Measurements from ENCODE around the gene TMEM134.
A peak's percentile ranks its signal among the peaks of the same experiment; 100 is the strongest.

Gene TMEM134

DNA sequence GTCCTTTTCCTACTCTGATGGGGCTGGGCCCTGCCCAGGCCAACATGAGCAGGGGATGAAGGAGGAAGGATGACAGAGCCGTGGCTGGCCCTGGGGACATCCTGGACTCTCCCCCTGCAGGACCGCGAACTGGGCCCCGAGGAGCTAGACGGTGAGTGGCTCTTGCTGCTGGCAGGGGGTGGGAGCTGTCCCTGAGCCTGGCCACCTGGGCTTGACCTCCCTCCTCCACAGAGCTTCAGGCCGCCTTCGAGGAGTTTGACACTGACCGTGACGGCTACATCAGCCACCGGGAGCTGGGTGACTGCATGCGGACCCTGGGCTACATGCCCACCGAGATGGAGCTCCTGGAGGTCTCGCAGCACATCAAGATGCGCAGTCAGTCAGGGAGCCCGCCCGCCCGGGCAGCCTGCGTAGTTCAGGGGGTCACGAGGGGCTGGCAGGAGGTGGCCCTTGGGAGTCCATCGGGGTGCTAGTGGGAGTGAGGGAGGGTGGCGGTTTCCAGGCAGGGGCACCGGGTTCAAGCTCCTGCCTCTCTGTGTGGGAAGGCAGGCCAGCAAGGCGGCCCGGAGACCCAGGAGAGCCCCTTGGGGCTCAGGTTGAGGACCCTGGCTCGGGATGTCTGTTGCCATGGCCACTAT is 12.9 kb downstream of the TMEM134 start:
- no peak for DNase-seq

DNA sequence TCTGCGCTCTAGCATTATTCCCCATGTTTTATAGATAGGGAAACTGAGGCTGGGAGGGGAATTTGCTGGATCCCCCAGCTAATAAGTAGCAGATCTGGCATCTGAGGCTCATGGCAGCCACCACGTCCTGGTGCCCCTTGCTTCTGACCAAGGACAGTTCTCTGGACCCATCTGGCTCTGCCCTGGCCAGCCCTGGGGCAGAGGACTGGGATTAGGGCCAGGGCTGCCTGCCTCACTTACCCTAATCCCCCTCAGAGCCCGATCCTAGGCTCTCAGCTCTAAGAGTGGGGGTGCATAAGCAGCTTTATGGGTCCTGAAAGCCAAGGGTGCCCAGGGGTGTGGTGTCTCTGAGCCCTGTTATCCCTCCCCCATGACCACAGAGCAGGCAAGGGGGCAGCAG is 14.0 kb downstream of the TMEM134 start, which contains the start of gene CABP4:
Gene CABP4 (plus strand): TSS at position 301 of the 400 bp plus-strand sequence. CDS start 70 bp downstream, at position 371.
- no peak for DNase-seq

DNA sequence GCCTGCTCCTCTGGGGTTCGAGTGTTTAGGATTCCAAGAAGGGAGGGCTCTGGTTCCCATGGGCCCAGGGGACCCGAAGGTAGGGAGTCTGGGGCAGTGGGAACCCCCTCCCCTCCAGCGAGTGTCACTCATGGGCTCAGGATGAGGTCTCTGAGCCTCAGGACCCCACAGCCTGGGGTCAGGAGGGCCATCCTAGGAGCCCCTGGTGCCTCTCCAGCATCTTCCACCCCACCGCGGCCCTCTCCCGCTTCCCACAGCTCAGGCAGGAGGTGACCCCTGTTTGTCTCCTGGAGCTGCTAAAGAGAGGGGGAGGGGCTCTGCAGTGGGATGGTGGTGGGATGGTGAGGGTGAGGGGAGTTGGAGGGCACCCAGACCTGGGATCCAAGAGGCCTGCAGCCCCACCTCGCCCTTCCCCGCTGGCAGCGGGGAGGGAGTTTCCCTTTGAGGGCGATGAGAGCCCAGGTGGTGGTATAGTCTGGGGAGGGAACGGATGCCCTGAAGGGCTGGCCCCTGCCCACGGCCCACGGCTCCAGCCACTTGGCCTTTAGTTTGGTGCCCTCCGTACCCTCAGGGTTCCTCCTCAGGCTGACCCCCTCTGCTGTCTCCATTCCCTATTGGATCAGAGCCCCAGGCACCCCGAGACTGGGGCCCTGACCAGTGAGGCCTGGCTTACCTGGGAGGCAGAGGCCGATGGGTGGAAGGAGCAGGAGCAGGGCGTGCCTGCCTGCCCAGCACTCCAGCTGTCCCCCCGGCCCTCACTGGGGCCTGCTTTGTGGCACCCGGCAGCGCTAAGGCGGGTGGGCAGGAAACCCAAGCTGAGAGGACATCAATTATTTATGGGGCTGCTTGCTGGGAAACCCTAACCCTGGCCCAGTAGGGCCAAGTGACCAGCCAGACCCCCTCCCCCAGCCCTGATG is 15.0 kb downstream of the TMEM134 start:
- no peak for DNase-seq

DNA sequence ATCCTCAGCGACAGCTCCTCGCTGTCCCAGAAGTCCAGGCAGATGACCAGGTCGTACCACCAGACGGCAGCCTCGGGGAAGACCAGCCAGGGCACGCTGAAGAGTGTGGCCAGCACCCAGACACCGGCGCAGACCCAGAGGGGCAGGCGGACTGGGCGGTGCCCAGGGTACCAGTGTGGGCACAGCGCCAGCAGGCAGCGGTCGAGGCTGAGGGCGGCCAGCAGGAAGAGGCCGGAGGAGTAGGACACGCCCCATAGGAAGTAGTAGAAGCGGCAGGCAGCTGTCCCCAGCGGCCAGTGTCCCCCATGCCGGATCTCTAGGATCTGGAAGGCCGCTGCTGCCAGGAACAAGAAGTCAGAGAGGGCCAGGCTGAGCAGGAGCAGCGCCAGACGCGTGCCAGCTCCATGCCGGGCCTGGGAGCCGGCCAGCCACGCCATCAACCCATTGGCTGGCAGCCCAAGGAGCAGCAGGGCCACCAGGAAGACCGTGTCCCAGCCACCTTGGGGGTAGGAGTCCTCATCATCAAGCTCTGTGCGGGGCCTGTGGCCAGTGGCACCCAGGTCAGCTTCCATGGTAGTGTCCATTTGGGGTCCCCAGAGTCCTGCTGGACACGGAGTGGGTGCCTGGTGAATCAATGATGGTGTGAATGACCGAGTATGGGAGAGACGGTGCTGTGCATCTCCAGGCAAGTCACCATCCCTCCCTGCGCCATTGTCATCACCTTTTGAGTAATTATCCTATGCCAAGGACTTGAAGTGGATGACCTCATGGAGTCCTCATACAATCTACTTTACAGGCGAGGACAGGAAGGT is 16.7 kb downstream of the TMEM134 start, which contains the start of gene GPR152:
Gene GPR152 (minus strand): TSS at position 589 of the 812 bp plus-strand sequence. CDS start 5 bp downstream, at position 584.
- DNase-seq, result no peak

DNA sequence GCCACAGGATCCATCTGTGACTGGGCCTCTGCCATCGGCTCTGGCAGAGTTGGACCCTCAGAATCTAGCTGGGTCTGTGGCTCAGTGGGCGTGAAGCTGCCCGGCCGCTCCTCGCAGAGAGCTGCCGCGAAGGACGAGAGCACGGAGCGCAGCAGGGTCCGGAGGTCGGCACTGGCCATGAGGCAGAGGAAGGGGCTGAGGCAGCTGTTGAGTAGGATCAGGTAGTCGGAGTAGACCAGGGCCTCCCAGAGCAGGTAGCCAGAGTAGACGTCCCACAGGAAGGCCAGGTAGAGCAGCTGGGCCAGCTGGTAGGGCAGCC is 17.4 kb downstream of the TMEM134 start:
- no peak for DNase-seq

DNA sequence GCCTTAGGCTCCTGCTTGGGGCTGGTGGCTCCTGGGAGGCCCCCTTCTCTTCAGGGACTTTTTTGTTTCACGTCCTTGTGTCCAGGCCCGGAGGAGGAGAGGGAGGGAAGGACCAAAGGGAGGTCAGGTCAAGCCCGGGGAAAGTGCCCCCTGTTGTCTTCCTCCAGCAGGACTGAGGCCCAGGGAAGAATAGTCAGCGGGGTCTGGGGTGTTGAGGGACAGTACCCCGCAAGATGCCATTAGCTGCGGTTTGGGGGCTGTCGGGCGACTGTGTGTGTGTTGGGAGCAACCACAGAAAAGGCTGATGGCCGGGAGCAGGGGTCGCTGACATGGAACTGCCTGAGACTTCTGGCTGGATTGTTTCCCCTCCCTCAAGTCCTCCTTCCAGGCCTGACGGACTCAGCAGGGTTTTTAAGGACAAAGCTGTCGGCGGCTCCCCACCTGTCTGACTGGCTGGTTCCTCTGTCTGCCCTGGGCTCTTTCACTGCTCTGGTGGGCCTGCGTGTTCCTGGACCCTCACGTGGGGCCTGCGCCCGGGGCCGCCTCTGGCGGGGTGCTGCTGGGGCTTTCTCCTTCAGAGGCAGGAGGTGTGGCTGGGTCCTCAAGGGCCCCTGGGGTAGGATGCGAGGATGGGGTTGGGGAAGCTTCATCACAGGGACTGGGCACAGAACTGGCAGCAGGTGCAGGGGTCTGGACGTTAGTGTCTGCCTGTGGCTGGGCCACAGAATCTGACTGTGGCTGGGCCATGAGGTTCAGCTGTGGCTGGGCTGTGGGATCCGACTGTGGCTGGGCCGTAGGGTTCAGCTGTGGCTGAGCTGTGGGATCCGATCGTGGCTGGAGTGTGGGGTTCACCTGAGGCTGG is 18.0 kb downstream of the TMEM134 start:
- no peak for DNase-seq

DNA sequence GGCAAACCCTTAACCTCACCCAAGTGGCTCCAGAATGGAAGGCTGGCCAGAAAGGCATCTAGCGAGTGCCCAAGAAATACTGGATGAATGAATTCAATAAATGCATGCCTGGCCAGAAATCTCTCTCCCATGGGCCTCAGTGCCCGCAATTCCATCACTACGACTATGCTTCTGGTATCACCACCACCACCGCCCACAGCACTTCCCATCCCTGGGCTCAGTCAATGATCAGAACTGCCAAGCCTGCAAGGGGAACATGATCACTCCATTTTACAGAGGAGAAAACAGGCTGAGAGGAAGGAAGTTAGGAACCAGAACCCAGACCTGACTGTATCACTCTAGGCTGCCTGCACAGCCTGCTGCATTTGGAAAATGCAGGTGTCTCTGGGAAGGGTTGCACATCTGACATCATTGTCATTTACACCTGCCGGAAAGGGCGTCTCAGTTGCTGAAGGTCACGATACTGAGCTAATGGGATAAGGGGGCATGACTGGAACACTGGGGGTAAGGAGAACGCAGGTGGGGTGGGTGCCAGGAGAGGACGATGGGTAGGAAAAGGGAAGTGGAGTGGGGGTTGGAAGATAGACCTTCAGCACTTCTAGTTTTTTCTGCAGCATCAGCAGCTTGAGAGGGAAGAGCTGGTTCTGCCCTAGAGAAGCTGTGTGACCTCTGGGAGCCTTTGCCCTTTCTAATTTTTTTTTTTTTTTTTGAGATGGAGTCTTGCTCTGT is 19.8 kb downstream of the TMEM134 start:
- DNase-seq, result no peak

DNA sequence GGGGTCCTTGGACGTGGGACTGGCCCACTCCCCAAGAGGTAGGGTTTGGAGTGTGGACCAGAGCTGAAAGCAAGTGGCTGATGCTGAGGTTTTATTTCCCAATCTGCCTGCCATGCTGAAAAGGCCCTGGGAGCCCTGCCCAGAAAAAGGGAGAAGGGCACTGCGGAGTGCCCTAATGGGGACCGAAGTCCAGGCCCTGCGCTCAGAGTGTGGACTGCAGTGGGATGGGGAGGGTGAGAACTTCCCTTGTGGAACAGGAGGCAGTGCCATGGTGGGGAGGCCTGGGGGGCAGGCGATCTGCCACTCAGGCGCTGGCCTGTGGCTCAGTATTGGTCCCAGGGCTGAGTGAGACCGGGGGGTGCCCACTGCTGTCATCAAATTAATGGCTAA is 20.8 kb downstream of the TMEM134 start:
- no peak for DNase-seq

DNA sequence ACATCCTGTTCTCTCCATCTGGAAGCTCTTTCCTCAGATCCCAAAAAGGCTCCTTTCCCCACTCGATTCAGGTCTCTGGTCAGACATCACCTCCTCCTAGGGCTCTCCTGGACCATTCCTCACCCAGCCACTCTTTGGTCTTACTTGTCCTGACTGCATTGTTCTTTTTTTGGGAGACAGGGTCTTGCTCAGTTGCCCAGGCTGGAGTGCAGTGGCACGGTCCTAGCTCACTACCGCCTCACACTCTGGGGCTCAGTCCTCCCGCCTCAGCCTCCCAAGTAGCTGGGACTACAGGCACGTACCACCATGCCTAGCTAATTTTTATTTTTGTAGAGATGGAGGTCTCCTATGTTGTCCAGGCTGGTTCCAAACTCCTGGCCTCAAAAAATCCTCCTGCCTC is 23.5 kb downstream of the TMEM134 start:
- no peak for DNase-seq

DNA sequence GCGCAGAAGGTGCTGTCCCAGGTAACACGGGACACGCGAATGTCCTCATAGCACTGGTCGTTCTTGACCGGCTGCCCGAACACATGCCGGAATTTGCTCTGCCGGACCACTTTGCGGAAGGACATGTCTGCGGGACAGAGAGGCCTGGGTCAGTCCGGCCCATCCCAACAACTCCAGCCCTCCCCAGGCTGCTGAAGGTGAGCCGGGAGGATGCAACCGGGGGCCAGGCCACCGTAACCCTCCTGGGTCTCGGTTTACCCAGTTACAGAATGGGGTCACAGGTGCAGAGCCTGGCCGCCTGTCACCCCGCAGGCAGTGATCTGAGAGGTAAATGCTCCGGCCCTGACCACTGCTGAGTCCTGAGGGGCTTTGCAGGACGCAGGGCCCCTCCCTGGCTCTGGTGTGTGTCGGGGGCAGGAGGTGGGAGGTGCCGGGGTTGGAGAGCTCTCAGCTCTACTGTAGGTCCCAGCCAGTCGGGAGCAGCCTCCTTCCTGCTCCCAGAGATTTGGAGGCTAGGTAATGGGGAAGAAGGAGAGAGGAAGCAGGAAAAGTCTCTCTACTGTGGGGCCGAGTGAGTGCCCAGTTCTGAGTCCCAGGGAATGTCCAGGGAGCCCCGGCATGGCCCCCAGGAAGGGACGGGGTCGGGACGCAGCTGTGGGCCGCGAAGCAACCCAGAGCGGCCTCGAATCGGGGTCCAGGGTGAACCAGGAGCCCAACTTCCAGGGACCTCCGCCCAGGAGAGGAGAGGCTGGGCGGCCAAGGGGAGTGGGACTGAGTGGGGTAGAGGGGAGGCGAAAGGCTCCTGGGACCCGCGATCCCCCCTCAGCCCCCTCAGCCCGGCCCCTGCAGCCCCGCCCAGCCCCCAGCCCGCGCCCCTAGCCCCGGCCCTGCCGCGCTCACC is 26.3 kb downstream of the TMEM134 start:
- peak; percentile 6 for DNase-seq

DNA sequence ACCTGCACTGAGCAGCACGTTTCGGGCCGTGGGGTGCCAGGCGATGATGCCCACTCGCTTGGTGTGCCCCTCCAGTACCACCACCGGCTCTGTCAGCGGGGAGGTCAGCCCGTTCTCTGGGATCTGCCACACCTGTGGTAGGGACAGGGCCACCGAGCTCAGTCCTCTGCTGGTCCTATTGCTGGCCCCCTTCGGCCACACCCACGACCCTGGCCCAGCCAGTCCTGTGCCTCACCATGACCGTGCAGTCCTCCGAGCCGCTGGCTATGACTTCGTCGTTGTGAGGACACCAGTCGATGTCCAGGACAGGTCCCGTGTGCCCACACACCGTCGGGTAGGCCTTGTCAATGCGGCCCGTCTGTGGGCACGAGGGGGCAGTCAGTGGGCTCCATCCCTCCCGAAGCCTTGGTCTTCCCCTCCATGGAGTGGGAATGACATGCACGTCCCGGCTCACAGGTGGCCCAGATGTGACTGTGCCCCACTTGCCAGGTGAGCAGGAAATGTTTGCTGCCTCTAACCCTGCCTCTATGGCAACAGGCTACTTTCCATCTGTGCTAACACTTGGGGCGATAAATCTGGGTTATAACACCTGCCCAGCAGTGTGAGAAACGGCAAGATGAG is 27.2 kb downstream of the TMEM134 start:
- peak; percentile 53 for DNase-seq

DNA sequence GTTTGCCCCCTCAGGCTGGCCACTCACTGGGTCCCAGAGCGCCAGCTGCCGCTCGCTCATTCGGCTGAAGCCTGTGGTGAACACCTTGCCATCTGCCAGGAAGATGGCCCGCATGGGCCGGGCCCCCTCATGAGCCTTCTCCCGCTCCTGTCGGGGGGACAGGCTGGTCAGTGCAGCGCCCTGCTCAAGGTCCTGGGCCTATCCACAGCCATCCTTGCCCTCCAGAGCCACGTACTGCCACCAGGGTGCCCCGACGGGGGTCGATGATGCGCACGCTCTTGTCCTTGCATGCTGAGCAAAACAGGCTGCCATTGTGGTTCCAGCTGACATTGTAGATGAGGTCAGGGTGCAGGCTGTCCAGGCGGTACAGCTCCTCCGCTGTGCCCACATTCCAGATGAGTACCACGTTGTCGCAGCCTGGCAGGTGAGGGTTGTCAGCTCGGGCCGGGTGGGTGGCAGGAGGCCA is 27.9 kb downstream of the TMEM134 start:
- DNase-seq, result peak; percentile 16

DNA sequence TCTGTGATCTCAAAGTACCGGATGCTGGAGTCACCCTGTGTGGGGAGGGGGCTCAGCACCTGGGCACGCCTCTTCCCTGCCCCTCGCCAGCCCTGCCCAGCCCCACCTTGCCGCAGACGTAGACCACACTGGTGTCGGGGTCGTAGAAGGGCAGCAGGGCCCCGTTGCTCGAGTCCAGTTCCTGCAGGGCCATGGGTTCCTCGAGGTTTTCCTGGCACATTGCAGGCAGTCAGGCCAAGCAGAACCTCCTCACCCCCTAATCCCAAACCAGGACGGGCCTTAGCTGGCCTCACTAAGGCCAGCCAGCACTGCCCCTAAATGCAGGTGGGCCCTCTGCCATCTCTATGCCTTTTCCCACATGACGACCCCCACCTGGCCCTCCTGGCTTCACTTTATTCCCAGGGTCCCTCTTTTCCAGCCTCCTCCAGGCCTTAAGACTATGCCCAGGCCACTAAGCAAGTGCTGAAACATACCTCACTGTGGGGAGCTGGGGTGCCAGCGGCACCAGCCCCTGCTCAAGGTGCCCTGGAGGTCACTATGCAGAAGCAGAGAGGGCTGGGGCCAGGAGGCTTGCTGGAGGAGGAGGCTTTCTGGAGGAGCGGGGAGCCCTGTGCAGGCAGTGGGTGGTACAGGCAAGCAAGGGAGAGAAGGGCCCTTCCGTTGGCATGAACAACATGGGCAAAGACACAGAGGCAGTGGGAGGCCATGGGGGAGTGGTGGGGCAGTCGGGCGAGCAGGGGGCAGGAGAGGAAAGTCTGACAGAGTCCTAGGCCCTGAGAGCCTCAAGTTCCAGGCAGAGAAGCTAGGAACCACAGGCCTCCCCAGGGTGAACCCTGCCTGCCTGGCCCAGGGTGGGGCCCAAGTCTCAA is 28.6 kb downstream of the TMEM134 start:
- peak; percentile 39 for DNase-seq

DNA sequence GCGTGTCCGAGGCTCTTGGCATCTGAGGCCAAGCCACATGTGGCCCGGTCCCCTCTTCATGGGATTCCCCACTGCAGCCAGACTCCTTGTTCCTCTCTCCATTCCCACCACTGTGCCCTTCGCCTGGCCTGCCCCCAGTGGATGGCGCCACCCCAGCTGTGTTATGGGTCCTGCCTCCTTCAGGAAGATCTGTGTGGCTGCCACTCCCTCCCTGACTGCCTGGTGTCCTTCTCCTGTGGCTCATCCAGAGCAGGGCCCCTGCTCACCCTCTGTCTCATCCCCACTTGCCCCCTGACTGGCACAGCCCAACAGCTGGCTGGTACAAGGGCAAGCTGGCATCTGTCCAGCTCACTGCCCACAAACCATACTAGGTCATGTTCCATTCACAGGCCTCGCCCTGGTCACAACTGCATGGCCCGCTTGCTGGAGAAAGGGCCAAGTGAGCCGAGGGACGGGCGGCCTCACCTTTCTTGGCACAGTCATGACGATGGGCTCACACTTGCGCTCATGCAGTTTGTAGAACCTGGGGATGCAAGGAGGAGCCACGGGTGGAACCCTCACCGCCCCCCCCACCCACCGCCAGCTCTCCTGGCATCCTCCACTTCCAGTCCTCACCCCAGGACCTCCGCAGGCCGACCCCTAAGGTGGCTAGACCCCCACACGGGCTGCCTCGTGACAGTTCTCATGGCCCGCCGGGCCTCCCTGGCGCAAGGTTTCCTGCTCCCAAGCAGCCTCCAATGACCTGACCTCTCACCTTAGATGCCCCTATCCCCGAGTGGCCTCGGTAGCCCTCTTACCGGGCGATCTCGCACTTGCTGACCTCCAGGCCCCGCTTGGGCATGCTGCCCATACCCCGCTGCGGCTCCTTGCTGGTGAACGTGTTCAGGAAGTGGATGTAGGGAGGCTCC is 29.5 kb downstream of the TMEM134 start:
- DNase-seq, result peak; percentile 39

DNA sequence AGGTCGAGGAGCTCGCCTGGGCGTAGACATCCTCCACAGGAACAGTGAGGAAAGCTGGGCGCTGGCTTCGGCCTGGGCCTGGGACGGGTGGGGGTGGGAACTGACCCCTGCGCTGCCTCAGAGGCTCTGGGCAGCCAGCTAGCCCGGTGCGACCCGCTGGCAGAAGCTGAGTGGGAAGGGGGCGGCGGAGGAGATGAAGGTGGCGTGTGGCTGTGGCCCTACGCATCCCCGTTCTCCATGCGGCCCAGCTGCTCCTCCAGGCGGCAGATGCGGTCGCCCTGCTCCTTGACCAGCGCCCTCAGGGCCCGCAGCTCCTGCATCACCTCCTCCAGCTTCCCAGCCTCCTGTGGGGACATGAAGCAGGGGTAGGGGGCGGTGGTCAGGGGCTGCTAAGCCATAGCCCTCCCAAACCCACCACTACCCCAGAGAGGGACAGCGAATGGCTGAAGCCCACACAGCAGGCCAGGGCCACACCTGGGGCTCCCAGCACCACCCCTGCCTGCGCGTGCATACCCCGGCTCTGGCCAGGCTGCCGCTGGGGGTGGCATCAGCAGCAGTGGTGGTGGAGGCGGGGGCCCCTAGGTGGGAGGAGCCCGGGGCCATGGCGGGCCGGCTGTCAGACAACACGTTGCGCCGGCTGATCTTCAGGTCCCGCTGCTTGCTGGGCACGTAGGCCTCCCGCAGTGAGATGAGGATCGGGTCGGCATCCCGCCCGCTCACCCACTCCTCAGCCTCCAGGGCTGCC is 30.7 kb downstream of the TMEM134 start:
- DNase-seq, result peak; percentile 79

DNA sequence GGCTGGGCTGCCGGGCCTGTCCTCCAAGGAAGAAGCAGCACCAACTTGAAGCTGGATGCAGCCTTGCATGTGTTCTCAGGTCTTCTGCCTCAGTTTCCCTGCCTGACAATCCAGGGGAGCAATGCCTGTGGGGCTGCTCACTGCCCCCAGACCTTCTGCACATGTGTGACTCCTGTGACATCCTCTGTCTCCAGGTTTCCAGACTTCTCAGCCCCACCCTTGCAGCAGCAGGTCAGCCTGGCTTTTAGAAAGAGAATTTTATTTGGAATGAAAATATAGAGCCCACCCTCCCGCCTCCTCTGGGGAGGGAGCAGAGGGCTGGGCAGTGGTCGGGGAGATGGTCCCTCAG is 31.3 kb downstream of the TMEM134 start:
- no peak for DNase-seq
